HG03460 (cell line): ENCODE data around the gene SH3PXD2A.
"Not testable (repeated sequence)": the region's sequence is repeated elsewhere in the genome, so short reads cannot be mapped to it uniquely, and the experiment has no call there.

Experiments used
- ATAC-seq: cut with Tn5 transposase; IDR thresholded peaks from one replicate; pipeline ENCODE4 v1.9.1; 2021; ENCODE audit not compliant: unreplicated experiment

Gene SH3PXD2A

GRCh38 chr10:103613616-103614015 lies 241.8 kb downstream of the SH3PXD2A start:
- no peak for ATAC-seq

GRCh38 chr10:103612462-103613365 lies 242.7 kb downstream of the SH3PXD2A start:
- no peak for ATAC-seq

- ATAC-seq, result no peak
These were observed 244.4 kb downstream of the SH3PXD2A start for GRCh38 chr10:103610921-103611511.

GRCh38 chr10:103610083-103610472 lies 245.3 kb downstream of the SH3PXD2A start:
- no peak for ATAC-seq

GRCh38 chr10:103609231-103610082 lies 245.9 kb downstream of the SH3PXD2A start:
- no peak for ATAC-seq

GRCh38 chr10:103608056-103608455 lies 247.3 kb downstream of the SH3PXD2A start:
- not testable (repeated sequence) for ATAC-seq

- ATAC-seq, result not testable (repeated sequence)
These were observed 248.3 kb downstream of the SH3PXD2A start for GRCh38 chr10:103607051-103607450.

GRCh38 chr10:103606097-103606438 lies 249.3 kb downstream of the SH3PXD2A start:
- not testable (repeated sequence) for ATAC-seq

- ATAC-seq, result no peak
These were observed 249.8 kb downstream of the SH3PXD2A start for GRCh38 chr10:103605359-103606096.

- no peak for ATAC-seq
These were observed 252.0 kb downstream of the SH3PXD2A start for GRCh38 chr10:103603382-103603781.

GRCh38 chr10:103602852-103603155 lies 252.6 kb downstream of the SH3PXD2A start:
- ATAC-seq, result no peak

GRCh38 chr10:103602028-103602851 lies 253.1 kb downstream of the SH3PXD2A start:
- no peak for ATAC-seq

GRCh38 chr10:103600956-103601569 lies 254.3 kb downstream of the SH3PXD2A start:
- ATAC-seq, result no peak

GRCh38 chr10:103600325-103600724 lies 255.1 kb downstream of the SH3PXD2A start:
- ATAC-seq, result no peak

GRCh38 chr10:103599907-103600306 lies 255.5 kb downstream of the SH3PXD2A start:
- ATAC-seq, result no peak

GRCh38 chr10:103599211-103599610 lies 256.2 kb downstream of the SH3PXD2A start:
- ATAC-seq, result no peak

GRCh38 chr10:103598654-103599115 lies 256.7 kb downstream of the SH3PXD2A start:
- ATAC-seq, result no peak

- ATAC-seq, result no peak
These were observed 258.4 kb downstream of the SH3PXD2A start for GRCh38 chr10:103597003-103597402.

- ATAC-seq, result no peak
These were observed 259.2 kb downstream of the SH3PXD2A start for GRCh38 chr10:103595933-103596726.
